Stimulated activated CD8-positive, alpha-beta memory T cell treated with anti-CD3 and anti-CD28 coated beads, Interleukin-7, amount 100 ng/mL, for 48 hours (primary cell): ENCODE results near the gene WIZ.
A peak's percentile ranks its signal among the peaks of the same experiment; 100 is the strongest.

Source experiments
- DNase-seq, 2 donors: peaks; one replicate each; pipeline ENCODE4 v3.0.0-alpha.2; 2020; ENCODE audit warnings: low read depth in 1 of 2; ENCODE audit errors: extremely low read depth in 1 of 2

The WIZ gene

GRCh38 chr19:15445807-15446376, 3.9 kb downstream of the WIZ start:
- no peak for DNase-seq

GRCh38 chr19:15445227-15445605, 4.5 kb downstream of the WIZ start:
- DNase-seq = no peak

GRCh38 chr19:15444505-15445226, 5.1 kb downstream of the WIZ start:
- DNase-seq = no peak

- no peak for DNase-seq
Measured at GRCh38 chr19:15443838-15444237, 5.9 kb downstream of the WIZ start.

GRCh38 chr19:15443325-15443724, 6.4 kb downstream of the WIZ start:
- DNase-seq = no peak

GRCh38 chr19:15442142-15442920, 7.4 kb downstream of the WIZ start:
- no peak for DNase-seq

GRCh38 chr19:15441317-15441716, 8.4 kb downstream of the WIZ start:
- no peak for DNase-seq

GRCh38 chr19:15439821-15440641, 9.7 kb downstream of the WIZ start:
- no peak for DNase-seq

- DNase-seq = no peak
Measured at GRCh38 chr19:15439078-15439799, 10.5 kb downstream of the WIZ start.

GRCh38 chr19:15438577-15438976, 11.2 kb downstream of the WIZ start:
- no peak for DNase-seq

GRCh38 chr19:15438124-15438496, 11.6 kb downstream of the WIZ start:
- DNase-seq = no peak

GRCh38 chr19:15437355-15438123, 12.2 kb downstream of the WIZ start:
- no peak for DNase-seq

- DNase-seq = no peak
Measured at GRCh38 chr19:15436826-15437110, 13.0 kb downstream of the WIZ start.

GRCh38 chr19:15436012-15436825, 13.5 kb downstream of the WIZ start:
- DNase-seq = no peak

GRCh38 chr19:15433519-15434069, 16.2 kb downstream of the WIZ start:
- no peak for DNase-seq

GRCh38 chr19:15432629-15433518, 16.9 kb downstream of the WIZ start:
- DNase-seq = peak; percentile 84 to 87

- DNase-seq = peak in 1 of 2 donors; percentile 15
Measured at GRCh38 chr19:15432018-15432494, 17.7 kb downstream of the WIZ start.
